Left colon (tissue), 2 donors: ENCODE results near the gene C1QC. TPM values are rescaled to one million over a fixed set of nuclear protein-coding genes. Genes with fewer than 3 reads are reported as not detected.

Source experiments
- ATAC-seq: fragments of 200-7000 bp; cut with Tn5 transposase; one replicate; pipeline ENCODE4 v1.9.1; 2020; ENCODE audit warnings: mild to moderate bottlenecking, moderate library complexity
- DNase-seq, 2 donors: peaks; one replicate each; pipeline ENCODE4 v3.0.0-alpha.2; 2020
- intact Hi-C, 2 donors: fragments of 100-400 bp; cut with DNase I in 1 of 2; cut with micrococcal nuclease in 1 of 2; formaldehyde crosslinking; loops; one replicate each; pipeline versions ENCODE4 v1.11.2 to v1.14.0; 2022; cut with DNase I, micrococcal nuclease
- long read RNA-seq: library from polyadenylated mRNA; unstranded; transcript quantifications from one replicate; pipeline ENCODE4 v2.0.0, GENCODE V29; 2021
- total RNA-seq, 2 donors: library from RNA; stranded (reverse); fragmentation: NEBNext Ultra II Directional; extraction: Animal tissue kit (Norgen Biotek cat#: 25700); gene quantifications; one replicate each; pipeline ENCODE4 v1.2.1, GENCODE V29; 2021
- donor health status: DM: no; HTN: no; CAD: no.
- donor health status: DM: yes; HTN: yes; CAD: no.

Gene C1QC
- total RNA-seq = 100 to 1,000 TPM in 1 of 2 donors, 10 to 100 TPM in 1; 32.3 to 147 TPM
- long read RNA-seq, partial matches to known transcripts = 0 of 1 reads
- long read RNA-seq, other reads (novel, unspliced or antisense) = 0 of 1 reads

DNA sequence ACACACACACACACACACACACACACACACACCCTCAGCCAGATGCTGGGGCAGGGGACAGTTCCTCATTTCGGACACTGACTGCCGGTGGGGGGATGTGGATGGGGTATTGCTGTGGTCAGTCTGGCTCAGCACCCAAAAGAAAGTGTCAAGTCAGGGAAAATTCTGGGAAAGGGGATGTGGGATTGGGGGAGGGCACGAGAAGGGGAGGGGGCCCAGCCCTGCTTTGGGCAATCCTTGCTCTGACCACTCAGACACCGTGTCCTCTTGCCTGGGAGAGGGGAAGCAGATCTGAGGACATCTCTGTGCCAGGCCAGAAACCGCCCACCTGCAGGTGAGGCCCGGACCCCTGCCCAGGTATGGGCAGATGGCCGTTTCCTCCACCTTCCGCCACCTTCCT, at the start of gene C1QC:
Gene C1QC, plus strand, starts transcription at position 253 of the 400 bp plus-strand sequence. CDS start 391 bp downstream, outside the sequence.
- ATAC-seq = peak; percentile 21
- intact Hi-C loops = loop anchor here in 1 of 2 donors (5.0 kb wide), 1 partner anchor 221 kb away; no protein-coding TSS in a partner anchor
- DNase-seq = peak; percentile 26 to 54

DNA sequence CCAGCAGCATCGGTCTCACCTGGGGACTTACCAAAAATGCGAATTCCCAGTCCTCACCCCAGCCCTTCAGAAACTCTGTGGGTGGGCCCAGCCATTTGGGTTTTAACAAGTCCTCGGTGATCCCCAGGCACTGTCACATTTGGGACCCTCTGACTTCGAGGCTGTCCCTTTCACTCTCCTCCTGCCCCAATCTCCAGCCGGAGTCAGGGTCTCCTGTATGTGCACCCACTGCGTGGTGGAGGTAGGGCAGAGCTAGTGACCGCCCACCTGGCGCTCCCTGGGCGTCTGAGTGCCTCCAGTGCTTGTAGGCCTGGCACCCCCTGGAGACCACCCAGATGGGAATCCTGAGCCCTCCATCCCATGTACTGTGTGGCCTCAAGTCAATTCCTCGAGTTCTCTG, 49.0 kb upstream of the C1QC start:
- ATAC-seq = no peak
- no peak for DNase-seq
- intact Hi-C loops = no loop called here

DNA sequence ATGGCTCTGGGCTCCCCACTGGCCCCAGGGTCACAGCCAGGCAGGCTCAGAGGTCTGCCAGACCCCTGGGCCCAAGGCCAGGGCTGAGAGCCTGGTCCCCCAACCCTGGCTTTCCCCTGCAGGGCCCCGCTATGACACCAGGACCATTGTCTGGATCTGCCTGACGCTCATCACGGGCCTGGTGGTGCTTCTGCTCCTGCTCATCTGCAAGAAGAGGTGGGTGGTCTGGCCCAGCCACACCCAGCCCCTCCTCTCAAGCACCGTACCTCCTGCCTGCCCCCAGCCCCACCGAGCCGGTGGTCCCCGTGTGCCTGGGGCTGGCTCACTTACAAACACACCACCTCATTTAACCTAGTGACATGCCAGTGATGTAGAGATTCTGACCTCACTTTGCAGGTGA, 48.3 kb upstream of the C1QC start:
- intact Hi-C loops = no loop called here
- ATAC-seq = no peak

GRCh38 chr1:22597301-22597965, 46.0 kb upstream of the C1QC start:
- no peak for DNase-seq
- intact Hi-C loops = no loop called here
- ATAC-seq = no peak

More for the DNA sequence above, 48.3 kb upstream of the C1QC start:
- no peak for DNase-seq

GRCh38 chr1:22597996-22598395, 45.4 kb upstream of the C1QC start:
- intact Hi-C loops = no loop called here
- ATAC-seq = no peak
- DNase-seq = no peak

- ATAC-seq = no peak
- DNase-seq = no peak
- intact Hi-C loops = no loop called here
Observed at GRCh38 chr1:22598736-22599135, 44.7 kb upstream of the C1QC start.

DNA sequence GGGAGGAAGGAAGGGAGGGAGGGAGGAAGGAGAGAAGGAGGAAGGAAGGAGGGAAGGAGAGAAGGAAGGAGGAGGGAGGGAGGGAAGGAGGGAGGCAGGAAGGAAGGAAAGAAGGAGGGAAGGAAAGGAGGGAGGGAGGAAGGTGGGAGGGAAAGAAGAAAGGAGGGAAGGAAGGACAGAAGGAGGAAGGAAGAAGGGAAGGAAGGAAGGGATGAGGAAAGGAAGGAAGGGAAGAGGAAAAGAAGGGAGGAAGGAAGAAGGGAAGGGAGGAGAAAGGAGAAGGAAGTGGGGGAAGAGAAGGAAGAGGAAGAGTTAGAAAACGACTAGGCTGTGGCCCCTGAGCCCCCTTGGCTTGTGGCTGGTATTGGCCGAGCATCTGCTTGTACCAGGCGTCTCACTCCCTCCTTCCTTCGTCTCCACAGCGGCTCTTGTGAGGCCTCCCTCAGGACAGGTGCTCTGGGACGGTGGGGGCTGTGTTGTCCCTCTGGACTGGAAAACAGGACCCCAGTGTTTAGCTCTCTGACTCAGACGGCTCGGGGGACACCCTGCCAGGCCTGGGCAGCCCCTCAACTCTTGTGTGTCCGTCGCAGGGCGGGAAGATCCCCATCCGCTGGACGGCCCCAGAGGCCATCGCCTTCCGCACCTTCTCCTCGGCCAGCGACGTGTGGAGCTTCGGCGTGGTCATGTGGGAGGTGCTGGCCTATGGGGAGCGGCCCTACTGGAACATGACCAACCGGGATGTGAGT, 43.2 kb upstream of the C1QC start:
- ATAC-seq (peak; percentile 99), DNase-seq (peak in 1 of 2 donors; percentile 55)
- intact Hi-C loops = no loop called here

- intact Hi-C loops = no loop called here
- no peak for DNase-seq
- ATAC-seq = no peak
Observed at GRCh38 chr1:22600817-22601605, 42.4 kb upstream of the C1QC start.

DNA sequence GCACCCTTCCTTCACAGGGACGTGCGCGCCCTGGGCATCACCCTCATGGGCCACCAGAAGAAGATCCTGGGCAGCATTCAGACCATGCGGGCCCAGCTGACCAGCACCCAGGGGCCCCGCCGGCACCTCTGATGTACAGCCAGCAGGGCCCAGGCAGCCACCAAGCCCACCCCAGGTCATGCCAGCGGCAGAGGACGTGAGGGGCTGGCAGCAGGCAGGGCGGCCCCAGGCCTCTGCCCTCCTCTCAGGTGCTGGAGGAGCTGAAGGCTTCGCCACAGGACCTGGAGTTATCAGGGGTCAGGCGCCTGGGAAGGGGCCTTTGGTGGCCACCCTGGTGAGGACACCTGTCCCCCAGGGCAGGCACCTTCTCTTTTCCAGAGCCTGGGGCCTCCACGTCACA, 41.8 kb upstream of the C1QC start:
- no peak for ATAC-seq
- intact Hi-C loops = no loop called here
- no peak for DNase-seq

DNA sequence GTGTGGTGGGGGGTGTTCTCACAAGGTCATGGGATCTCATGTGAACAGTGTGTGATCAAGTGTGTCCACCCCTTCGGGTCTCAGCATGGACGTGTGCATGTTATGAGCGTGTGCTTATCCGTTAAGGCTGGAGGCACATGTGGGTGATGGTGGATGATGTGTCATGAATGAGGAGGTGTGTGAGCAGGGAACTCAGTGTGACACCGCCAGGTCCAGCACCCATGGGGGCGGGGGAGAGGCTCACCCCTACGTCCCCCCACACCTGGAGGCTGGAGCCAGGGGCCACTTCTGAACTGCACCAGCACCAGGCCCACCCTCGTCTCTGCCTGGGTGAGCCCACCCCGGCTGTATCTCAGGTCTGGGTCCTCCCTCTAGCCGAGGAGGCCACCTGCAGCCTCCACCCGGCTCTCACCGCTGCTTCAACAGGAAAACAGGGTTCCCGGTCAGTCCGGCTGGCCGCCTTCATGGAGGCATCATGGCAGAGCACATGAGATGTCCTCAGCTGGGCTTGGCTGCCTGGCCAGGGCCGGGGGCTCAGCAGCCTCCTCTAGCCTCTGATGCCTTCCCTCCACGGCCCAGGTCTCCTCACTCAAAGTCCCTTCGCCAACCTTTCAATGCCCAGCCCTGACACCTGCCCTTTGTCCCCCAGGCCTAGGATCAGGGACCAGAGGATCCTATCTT, 41.2 kb upstream of the C1QC start:
- DNase-seq (no peak), ATAC-seq (no peak)
- intact Hi-C loops = no loop called here

DNA sequence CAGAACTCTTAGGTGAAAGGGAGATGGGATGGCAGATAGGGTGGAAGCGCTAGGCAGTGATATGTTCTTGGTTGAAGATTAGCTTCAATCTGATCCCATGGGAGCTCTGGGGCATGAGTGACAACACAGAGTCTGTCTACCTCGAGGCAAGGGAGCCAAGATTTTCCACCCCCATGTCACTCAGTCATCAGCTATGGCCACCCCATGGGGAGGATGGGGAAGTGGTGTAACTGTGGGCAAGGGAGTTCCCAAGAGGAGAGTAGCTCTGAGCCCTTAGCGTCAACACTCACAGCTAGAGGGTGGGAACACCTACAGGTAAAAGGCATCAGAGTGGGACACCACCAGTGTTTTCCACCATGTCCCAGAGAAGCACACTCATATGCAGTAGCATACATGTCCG, 37.3 kb upstream of the C1QC start:
- no peak for ATAC-seq
- intact Hi-C loops = no loop called here

GRCh38 chr1:22607154-22607553, 36.3 kb upstream of the C1QC start:
- intact Hi-C loops = no loop called here
- DNase-seq (no peak), ATAC-seq (no peak)

More for the DNA sequence above, 37.3 kb upstream of the C1QC start:
- DNase-seq = no peak

DNA sequence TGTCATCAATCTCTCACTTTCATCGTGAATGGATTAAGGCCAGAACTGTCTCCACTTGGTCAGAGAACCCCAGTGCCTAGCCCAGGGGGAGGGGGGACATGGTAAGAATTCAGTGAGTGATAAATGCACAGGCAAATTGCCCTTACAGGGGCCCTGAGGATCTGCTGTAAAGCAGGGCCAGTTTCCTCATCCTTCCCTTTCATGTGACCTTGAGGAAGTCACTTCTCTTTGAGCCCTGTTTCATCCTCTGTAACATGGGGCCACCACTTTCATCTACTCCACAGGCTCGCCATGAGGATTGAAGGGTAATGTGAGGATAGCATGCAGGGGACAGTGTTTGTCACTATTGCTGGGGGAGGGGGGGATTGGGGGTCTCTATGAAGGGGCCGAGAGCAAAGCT, 35.1 kb upstream of the C1QC start:
- DNase-seq (no peak), ATAC-seq (no peak)
- intact Hi-C loops = no loop called here

DNA sequence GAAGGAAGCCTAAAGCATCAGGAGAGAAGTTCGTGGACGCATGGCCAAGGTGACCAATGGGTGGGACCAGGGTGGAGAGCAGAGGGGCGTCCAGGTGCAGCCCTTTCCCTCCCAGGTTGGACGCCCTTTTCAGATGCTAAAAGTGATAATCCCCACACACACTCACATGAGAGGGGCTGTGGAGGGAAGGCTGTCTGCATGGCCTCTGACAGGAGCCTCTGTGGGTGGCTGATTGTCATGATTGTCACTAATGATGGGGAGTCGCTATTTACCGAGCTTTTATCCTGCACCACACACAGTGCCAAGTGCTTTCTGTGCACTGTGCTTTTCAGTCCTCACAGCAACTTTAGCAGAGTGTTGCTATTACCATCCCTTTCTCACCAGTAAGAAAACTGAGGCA, 34.1 kb upstream of the C1QC start:
- DNase-seq (no peak), ATAC-seq (no peak)
- intact Hi-C loops = no loop called here

- ATAC-seq = no peak
- peak in 1 of 2 donors; percentile 62 for DNase-seq
- intact Hi-C loops = no loop called here
Observed at GRCh38 chr1:22611530-22611947, 31.9 kb upstream of the C1QC start.

- DNase-seq (no peak), ATAC-seq (no peak)
- intact Hi-C loops = no loop called here
Observed at GRCh38 chr1:22612671-22613571, 30.5 kb upstream of the C1QC start.

DNA sequence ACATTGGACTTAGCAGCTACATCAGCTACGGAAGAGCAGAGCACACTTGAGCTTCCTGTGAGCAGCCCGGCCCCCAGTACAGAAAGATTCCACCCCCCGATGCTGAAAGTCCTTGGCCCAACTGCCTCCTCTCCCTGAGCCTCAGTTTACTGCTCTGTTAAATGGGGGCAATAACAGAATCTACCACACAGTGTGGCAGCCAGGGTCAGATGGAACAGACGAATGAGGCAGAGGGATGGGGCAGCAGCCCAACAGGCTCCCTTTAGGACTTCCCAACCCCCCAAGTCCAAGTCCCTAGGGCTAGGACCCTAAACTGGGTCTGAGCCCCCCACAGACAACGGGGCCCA, 29.9 kb upstream of the C1QC start:
- intact Hi-C loops = no loop called here
- ATAC-seq (no peak), DNase-seq (no peak)

- intact Hi-C loops = no loop called here
- DNase-seq = no peak
- ATAC-seq = no peak
Observed at GRCh38 chr1:22613951-22614350, 29.5 kb upstream of the C1QC start.
